ENCODE measurements around the gene PDGFB.

The PDGFB gene

GRCh38 chr22:39277142-39277607, 32.4 kb upstream of the PDGFB start:
- no peak for DNase-seq

- no peak for DNase-seq
These were observed 31.8 kb upstream of the PDGFB start for GRCh38 chr22:39276440-39277141.

- DNase-seq: no peak
These were observed 31.1 kb upstream of the PDGFB start for GRCh38 chr22:39275814-39276439.

GRCh38 chr22:39273950-39274887, 29.4 kb upstream of the PDGFB start:
- no peak for DNase-seq

- no peak for DNase-seq
These were observed 26.0 kb upstream of the PDGFB start for GRCh38 chr22:39270792-39271191.

GRCh38 chr22:39270280-39270679, 25.5 kb upstream of the PDGFB start:
- DNase-seq: no peak

- DNase-seq: no peak
These were observed 24.5 kb upstream of the PDGFB start for GRCh38 chr22:39269095-39269790.

- no peak for DNase-seq
These were observed 23.9 kb upstream of the PDGFB start for GRCh38 chr22:39268645-39269044.

- DNase-seq: no peak
These were observed 23.2 kb upstream of the PDGFB start for GRCh38 chr22:39267974-39268373.

GRCh38 chr22:39266398-39267030, 21.7 kb upstream of the PDGFB start:
- peak in 11 of 51 donors; percentile 14 to 61 (median 27) for DNase-seq

- no peak for DNase-seq
These were observed 20.5 kb upstream of the PDGFB start for GRCh38 chr22:39265143-39265886.

- peak in 21 of 51 donors; percentile 17 to 54 (median 28) for DNase-seq
These were observed 19.7 kb upstream of the PDGFB start for GRCh38 chr22:39264349-39265038.

GRCh38 chr22:39263626-39264348, 19.0 kb upstream of the PDGFB start:
- DNase-seq: no peak

- DNase-seq: no peak
These were observed 14.9 kb upstream of the PDGFB start for GRCh38 chr22:39259666-39260065.

- DNase-seq: no peak
These were observed 13.2 kb upstream of the PDGFB start for GRCh38 chr22:39257901-39258475.

GRCh38 chr22:39256979-39257378, 12.2 kb upstream of the PDGFB start:
- no peak for DNase-seq

GRCh38 chr22:39256186-39256552, 11.4 kb upstream of the PDGFB start:
- no peak for DNase-seq

- no peak for DNase-seq
These were observed 10.8 kb upstream of the PDGFB start for GRCh38 chr22:39255449-39256185.
